ENCODE measurements around the gene ATP13A4. TPM values are rescaled to one million over a fixed set of nuclear protein-coding genes. Genes with fewer than 3 reads are reported as not detected.

The ATP13A4 gene
- total RNA-seq, 5 donors from 2014 or later (not counting 1 experiment from before 2014, with no cell fraction given) = 1.7 to 3.5 (median 2.0) TPM

DNA sequence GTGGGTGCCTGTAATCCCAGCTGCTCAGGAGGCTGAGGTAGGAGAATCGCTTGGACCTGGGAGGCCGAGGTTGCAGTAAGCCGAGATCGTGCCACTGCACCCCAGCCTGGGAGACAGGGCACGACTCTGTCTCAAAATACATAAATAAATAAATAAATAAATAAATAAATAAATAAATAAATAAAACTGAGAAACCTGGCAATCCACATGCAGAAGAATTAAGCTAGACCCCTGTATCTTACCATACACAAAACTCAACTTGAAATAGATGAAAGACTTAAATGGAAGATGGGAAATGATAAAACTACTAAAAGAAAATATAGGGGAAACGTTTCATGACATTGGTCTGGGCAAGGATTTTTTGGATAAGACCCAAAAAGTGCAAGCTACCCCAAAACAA, 58.0 kb downstream of the ATP13A4 start:
- H3K27ac Mint-ChIP-seq = no peak overlapping the region
- Histone ChIP-seq H3K36me3 (ENCODE audit: control insufficient read depth in 2 of 2, extremely low read depth in 1 of 2, insufficient read depth in 1 of 2, low read length in 1 of 2) (no peaks in the 10 kb centered on the region), H3K27ac (ENCODE audit: low read length) (no peak overlapping the region), H3K27me3 (replicated peaks in 1 of 2; ENCODE audit: control insufficient read depth in 2 of 2, extremely low read depth in 1 of 2, insufficient read depth in 2 of 2, low read length in 1 of 2) (no peaks in the 10 kb centered on the region), H3K9me3 (no peaks in the 10 kb centered on the region), H3K4me1 (ENCODE audit: control insufficient read depth in 1 of 2, extremely low read depth in 1 of 2, insufficient read depth in 2 of 2, low read length in 2 of 2) (no peaks in the 10 kb centered on the region), H3K4me3 (ENCODE audit: control insufficient read depth in 1 of 2, extremely low read depth in 1 of 2, low read length in 1 of 2) (no peak overlapping the region)
- WGBS (ENCODE audit: insufficient coverage) = no CpG with 5 or more reads among the region's 6 CpGs
- DNase-seq = no peak
- ATAC-seq (replicated peaks in 1 of 4) = no peak
- H3K4me1 Mint-ChIP-seq = no peaks in the 10 kb centered on the region
- no peaks in the 10 kb centered on the region for H3K9me3 Mint-ChIP-seq
- CTCF ChIA-PET = no interaction called here
- H3K27me3 Mint-ChIP-seq = no peaks in the 10 kb centered on the region
- H3K4me3 Mint-ChIP-seq = no peak overlapping the region
- H3K36me3 Mint-ChIP-seq = peaks cover 2% of the 10 kb centered on the region
- POLR2A ChIA-PET = no interaction called here

DNA sequence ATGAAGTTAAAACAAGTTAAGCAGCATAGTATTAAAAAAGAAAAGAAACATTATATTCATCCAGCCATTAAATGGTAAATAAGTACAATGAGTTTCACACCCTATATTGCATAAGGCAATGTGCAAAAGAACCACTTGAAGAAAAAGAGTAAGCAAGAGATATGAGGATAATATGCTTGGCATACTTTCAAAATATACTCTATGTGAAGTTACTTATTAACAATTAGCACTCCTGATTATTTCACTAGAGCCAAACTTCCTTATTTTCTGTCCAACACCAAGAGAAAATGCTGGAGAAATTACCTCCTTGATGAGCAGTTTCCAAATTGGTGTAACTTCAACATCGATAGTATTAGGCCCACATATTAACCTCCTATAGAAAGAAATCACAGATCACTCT, 63.7 kb downstream of the ATP13A4 start:
- H3K27ac ChIP-seq (ENCODE audit: low read length) = no peak overlapping the region
- 100% methylated on average over 1 of the region's 1 CpG for WGBS (ENCODE audit: insufficient coverage)
- H3K27me3 ChIP-seq (replicated peaks in 1 of 2; ENCODE audit: control insufficient read depth in 2 of 2, extremely low read depth in 1 of 2, insufficient read depth in 2 of 2, low read length in 1 of 2) = no peaks in the 10 kb centered on the region
- Mint-ChIP-seq H3K4me3 (no peak overlapping the region), H3K36me3 (peaks cover 2% of the 10 kb centered on the region), H3K27me3 (peaks cover 2 to 3% of the 10 kb centered on the region in 2 donors), H3K27ac (no peak overlapping the region), H3K4me1 (no peaks in the 10 kb centered on the region), H3K9me3 (no peaks in the 10 kb centered on the region)
- DNase-seq (no peak), ATAC-seq (replicated peaks in 1 of 4) (no peak)
- no peak overlapping the region for H3K4me3 ChIP-seq (ENCODE audit: control insufficient read depth in 1 of 2, extremely low read depth in 1 of 2, low read length in 1 of 2)
- no peaks in the 10 kb centered on the region for H3K4me1 ChIP-seq (ENCODE audit: control insufficient read depth in 1 of 2, extremely low read depth in 1 of 2, insufficient read depth in 2 of 2, low read length in 2 of 2)
- ChIA-PET POLR2A (interaction anchor here in 1 of 2 donors (0.6 kb wide), 1 partner anchor 539 kb away, joined by 6 read pairs; no protein-coding TSS in a partner anchor), CTCF (no interaction called here)
- no peaks in the 10 kb centered on the region for H3K36me3 ChIP-seq (ENCODE audit: control insufficient read depth in 2 of 2, extremely low read depth in 1 of 2, insufficient read depth in 1 of 2, low read length in 1 of 2)
- H3K9me3 ChIP-seq = no peaks in the 10 kb centered on the region

DNA sequence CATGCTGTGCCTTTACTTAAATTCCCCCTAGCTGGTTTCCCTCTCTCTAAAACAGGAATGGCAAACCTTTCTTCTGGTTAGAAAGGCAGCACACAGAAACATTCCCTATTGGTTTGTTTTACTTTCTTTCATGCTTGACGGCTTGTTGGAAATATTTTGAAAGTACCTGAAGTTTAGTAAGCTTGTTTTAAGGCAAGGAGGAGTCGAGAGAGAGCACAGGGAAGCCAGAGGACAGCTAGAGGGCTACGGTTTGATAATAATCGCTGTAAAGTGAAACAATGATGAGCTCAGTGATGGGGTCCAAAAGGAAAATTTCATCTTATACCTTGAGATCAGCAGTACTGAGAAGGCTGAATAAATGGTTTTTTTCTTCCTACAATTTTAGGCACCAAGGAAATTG, 64.1 kb downstream of the ATP13A4 start:
- Mint-ChIP-seq H3K4me3 (no peak overlapping the region), H3K4me1 (no peaks in the 10 kb centered on the region), H3K27ac (no peak overlapping the region), H3K9me3 (no peaks in the 10 kb centered on the region), H3K36me3 (peaks cover 2% of the 10 kb centered on the region), H3K27me3 (peaks cover 2 to 3% of the 10 kb centered on the region in 2 donors)
- POLR2A ChIA-PET = interaction anchor here in 1 of 2 donors (0.6 kb wide), 1 partner anchor 539 kb away, joined by 6 read pairs; no protein-coding TSS in a partner anchor
- ATAC-seq (replicated peaks in 1 of 4) (no peak), DNase-seq (no peak)
- CTCF ChIA-PET = no interaction called here
- Histone ChIP-seq H3K4me3 (ENCODE audit: control insufficient read depth in 1 of 2, extremely low read depth in 1 of 2, low read length in 1 of 2) (no peak overlapping the region), H3K36me3 (ENCODE audit: control insufficient read depth in 2 of 2, extremely low read depth in 1 of 2, insufficient read depth in 1 of 2, low read length in 1 of 2) (no peaks in the 10 kb centered on the region), H3K27ac (ENCODE audit: low read length) (no peak overlapping the region), H3K9me3 (no peaks in the 10 kb centered on the region), H3K27me3 (replicated peaks in 1 of 2; ENCODE audit: control insufficient read depth in 2 of 2, extremely low read depth in 1 of 2, insufficient read depth in 2 of 2, low read length in 1 of 2) (no peaks in the 10 kb centered on the region), H3K4me1 (ENCODE audit: control insufficient read depth in 1 of 2, extremely low read depth in 1 of 2, insufficient read depth in 2 of 2, low read length in 2 of 2) (no peaks in the 10 kb centered on the region)
- WGBS (ENCODE audit: insufficient coverage) = 79% methylated on average over 2 of the region's 4 CpGs

DNA sequence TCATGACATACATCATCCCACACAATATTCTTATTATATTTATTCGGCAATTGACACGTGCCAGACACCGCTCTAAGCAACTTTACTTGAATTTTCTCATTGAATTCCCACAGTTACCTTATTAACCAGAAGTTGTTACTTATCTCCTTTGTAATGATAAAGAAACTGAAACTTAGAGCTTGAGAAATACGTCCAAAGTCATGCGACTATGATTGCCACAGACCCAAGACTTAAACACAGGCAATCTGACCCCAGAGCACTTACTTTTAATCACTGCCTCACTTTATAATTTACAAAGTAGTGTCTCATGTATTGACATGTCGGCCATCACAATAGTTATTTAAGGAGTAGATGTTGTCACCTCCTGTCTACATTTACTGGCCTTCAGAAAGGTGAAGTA, 64.7 kb downstream of the ATP13A4 start:
- CTCF ChIA-PET = no interaction called here

DNA sequence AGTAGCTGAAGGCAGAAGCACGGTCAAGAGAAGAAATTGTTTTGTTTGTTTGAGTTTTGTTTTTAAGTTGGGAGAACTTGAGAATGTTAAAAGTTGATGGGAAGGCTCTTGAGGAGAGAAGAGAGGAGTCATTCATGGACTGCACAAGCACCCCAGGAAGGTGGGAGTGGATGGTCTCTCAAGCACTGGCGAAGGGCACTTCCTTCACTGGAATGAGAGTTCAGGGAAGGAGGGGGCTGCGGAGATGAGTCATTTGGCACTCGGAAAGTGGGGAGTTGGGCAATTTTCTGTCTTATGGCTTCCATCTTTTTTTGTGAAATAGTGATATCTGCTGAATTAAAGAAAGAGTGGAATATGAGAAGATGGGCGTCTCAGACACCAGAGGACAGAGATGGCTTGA, 66.0 kb downstream of the ATP13A4 start:
- Histone ChIP-seq H3K27me3 (replicated peaks in 1 of 2; ENCODE audit: control insufficient read depth in 2 of 2, extremely low read depth in 1 of 2, insufficient read depth in 2 of 2, low read length in 1 of 2) (no peaks in the 10 kb centered on the region), H3K4me3 (ENCODE audit: control insufficient read depth in 1 of 2, extremely low read depth in 1 of 2, low read length in 1 of 2) (no peak overlapping the region), H3K9me3 (no peaks in the 10 kb centered on the region), H3K36me3 (ENCODE audit: control insufficient read depth in 2 of 2, extremely low read depth in 1 of 2, insufficient read depth in 1 of 2, low read length in 1 of 2) (no peaks in the 10 kb centered on the region), H3K27ac (ENCODE audit: low read length) (no peak overlapping the region), H3K4me1 (ENCODE audit: control insufficient read depth in 1 of 2, extremely low read depth in 1 of 2, insufficient read depth in 2 of 2, low read length in 2 of 2) (no peaks in the 10 kb centered on the region)
- ATAC-seq (replicated peaks in 1 of 4) (no peak), DNase-seq (no peak)
- Mint-ChIP-seq H3K27ac (no peak overlapping the region), H3K9me3 (no peaks in the 10 kb centered on the region), H3K4me1 (no peaks in the 10 kb centered on the region), H3K27me3 (peaks cover 2 to 3% of the 10 kb centered on the region in 2 donors), H3K4me3 (no peak overlapping the region), H3K36me3 (peaks cover 2% of the 10 kb centered on the region)
- 78% methylated on average over 5 of the region's 5 CpGs for WGBS (ENCODE audit: insufficient coverage)
- ChIA-PET POLR2A (no interaction called here), CTCF (no interaction called here)

More for the DNA sequence above, 64.7 kb downstream of the ATP13A4 start:
- Mint-ChIP-seq H3K36me3 (peaks cover 2% of the 10 kb centered on the region), H3K4me1 (no peaks in the 10 kb centered on the region), H3K27me3 (peaks cover 2 to 3% of the 10 kb centered on the region in 2 donors), H3K27ac (no peak overlapping the region), H3K4me3 (no peak overlapping the region), H3K9me3 (no peaks in the 10 kb centered on the region)
- no peak overlapping the region for H3K27ac ChIP-seq (ENCODE audit: low read length)
- DNase-seq = no peak
- no peak for ATAC-seq (replicated peaks in 1 of 4)
- 90% methylated on average over 2 of the region's 6 CpGs for WGBS (ENCODE audit: insufficient coverage)
- H3K4me3 ChIP-seq (ENCODE audit: control insufficient read depth in 1 of 2, extremely low read depth in 1 of 2, low read length in 1 of 2) = no peak overlapping the region
- no peaks in the 10 kb centered on the region for H3K27me3 ChIP-seq (replicated peaks in 1 of 2; ENCODE audit: control insufficient read depth in 2 of 2, extremely low read depth in 1 of 2, insufficient read depth in 2 of 2, low read length in 1 of 2)
- H3K36me3 ChIP-seq (ENCODE audit: control insufficient read depth in 2 of 2, extremely low read depth in 1 of 2, insufficient read depth in 1 of 2, low read length in 1 of 2) = no peaks in the 10 kb centered on the region
- no peaks in the 10 kb centered on the region for H3K9me3 ChIP-seq
- H3K4me1 ChIP-seq (ENCODE audit: control insufficient read depth in 1 of 2, extremely low read depth in 1 of 2, insufficient read depth in 2 of 2, low read length in 2 of 2) = no peaks in the 10 kb centered on the region
- POLR2A ChIA-PET = no interaction called here

DNA sequence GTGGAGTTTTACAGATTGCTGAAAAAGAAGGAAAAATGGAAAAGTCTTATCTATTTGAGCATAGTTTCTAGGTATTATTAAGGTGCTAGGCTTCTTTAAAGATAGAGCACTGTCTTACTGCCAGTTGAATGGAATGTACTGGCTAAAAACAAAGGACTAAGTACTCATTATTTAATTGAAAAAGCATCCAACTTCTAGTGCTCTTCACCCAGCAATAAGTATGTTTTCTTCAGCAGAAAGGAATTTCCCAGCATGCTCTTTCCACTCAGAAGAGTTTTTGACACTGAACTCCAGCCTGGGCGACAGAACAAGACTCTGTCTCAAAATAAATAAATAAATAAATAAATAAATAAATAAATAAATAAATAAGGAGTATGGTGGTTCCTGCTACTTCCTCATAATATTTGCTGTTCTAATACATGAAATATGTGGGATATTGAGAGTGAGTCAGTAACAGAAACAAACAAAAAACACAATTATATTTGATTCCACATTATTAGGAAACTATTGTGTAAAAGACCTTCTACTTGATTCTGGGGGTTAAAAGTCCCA, 70.6 kb downstream of the ATP13A4 start:
- DNase-seq (no peak), ATAC-seq (replicated peaks in 1 of 4) (no peak)
- Mint-ChIP-seq H3K4me1 (no peaks in the 10 kb centered on the region), H3K27me3 (peaks cover 0 to 3% of the 10 kb centered on the region in 2 donors), H3K4me3 (no peak overlapping the region), H3K36me3 (peaks cover 3% of the 10 kb centered on the region), H3K9me3 (no peaks in the 10 kb centered on the region), H3K27ac (no peak overlapping the region)
- no peak overlapping the region for H3K27ac ChIP-seq (ENCODE audit: low read length)
- POLR2A ChIA-PET = no interaction called here
- no CpG with 5 or more reads among the region's 1 CpG for WGBS (ENCODE audit: insufficient coverage)
- no peaks in the 10 kb centered on the region for H3K36me3 ChIP-seq (ENCODE audit: control insufficient read depth in 2 of 2, extremely low read depth in 1 of 2, insufficient read depth in 1 of 2, low read length in 1 of 2)
- H3K4me1 ChIP-seq (ENCODE audit: control insufficient read depth in 1 of 2, extremely low read depth in 1 of 2, insufficient read depth in 2 of 2, low read length in 2 of 2) = no peaks in the 10 kb centered on the region
- H3K9me3 ChIP-seq = no peaks in the 10 kb centered on the region
- CTCF ChIA-PET = no interaction called here
- no peaks in the 10 kb centered on the region for H3K27me3 ChIP-seq (replicated peaks in 1 of 2; ENCODE audit: control insufficient read depth in 2 of 2, extremely low read depth in 1 of 2, insufficient read depth in 2 of 2, low read length in 1 of 2)
- no peak overlapping the region for H3K4me3 ChIP-seq (ENCODE audit: control insufficient read depth in 1 of 2, extremely low read depth in 1 of 2, low read length in 1 of 2)

DNA sequence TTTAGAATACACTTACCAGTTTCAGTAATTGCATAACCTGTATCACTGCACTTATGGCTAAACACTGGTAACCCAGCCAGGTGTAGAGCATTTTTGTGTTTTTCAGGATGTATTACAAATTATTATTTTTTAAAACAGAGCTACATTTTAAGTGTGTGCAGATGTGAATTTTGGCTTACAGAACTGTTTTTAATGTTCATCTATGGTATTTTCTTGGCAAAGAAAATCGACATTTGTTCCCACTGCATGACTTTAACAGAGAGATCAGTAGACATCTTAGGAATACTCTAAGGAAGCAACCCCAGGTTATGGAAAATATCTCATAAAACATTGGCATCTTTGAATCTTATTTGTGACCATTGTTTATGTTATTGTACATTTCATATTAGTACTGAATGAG, 73.3 kb downstream of the ATP13A4 start:
- no peak overlapping the region for H3K27ac Mint-ChIP-seq
- no peak for DNase-seq
- H3K36me3 ChIP-seq (ENCODE audit: control insufficient read depth in 2 of 2, extremely low read depth in 1 of 2, insufficient read depth in 1 of 2, low read length in 1 of 2) = no peaks in the 10 kb centered on the region
- H3K9me3 Mint-ChIP-seq = no peaks in the 10 kb centered on the region
- H3K27me3 Mint-ChIP-seq = no peaks in the 10 kb centered on the region
- no peak overlapping the region for H3K4me3 Mint-ChIP-seq
- no peaks in the 10 kb centered on the region for H3K4me1 ChIP-seq (ENCODE audit: control insufficient read depth in 1 of 2, extremely low read depth in 1 of 2, insufficient read depth in 2 of 2, low read length in 2 of 2)
- ChIA-PET CTCF (no interaction called here), POLR2A (no interaction called here)
- H3K36me3 Mint-ChIP-seq = peaks cover 3% of the 10 kb centered on the region
- H3K27ac ChIP-seq (ENCODE audit: low read length) = no peak overlapping the region
- ATAC-seq (replicated peaks in 1 of 4) = no peak
- H3K4me1 Mint-ChIP-seq = no peaks in the 10 kb centered on the region
- 83% methylated on average over 1 of the region's 1 CpG for WGBS (ENCODE audit: insufficient coverage)
- H3K4me3 ChIP-seq (ENCODE audit: control insufficient read depth in 1 of 2, extremely low read depth in 1 of 2, low read length in 1 of 2) = no peak overlapping the region
- H3K9me3 ChIP-seq = no peaks in the 10 kb centered on the region
- H3K27me3 ChIP-seq (replicated peaks in 1 of 2; ENCODE audit: control insufficient read depth in 2 of 2, extremely low read depth in 1 of 2, insufficient read depth in 2 of 2, low read length in 1 of 2) = no peaks in the 10 kb centered on the region
